Muscle of leg (tissue), 11 donors: ENCODE results near the gene SIRT7. TPM values are rescaled to one million over a fixed set of nuclear protein-coding genes. Genes with fewer than 3 reads are reported as not detected.
"Not testable (repeated sequence)": the region's sequence is repeated elsewhere in the genome, so short reads cannot be mapped to it uniquely, and the experiment has no call there.

ENCODE experiments used
- DNase-seq: peaks from one replicate; pipeline ENCODE4 v3.0.0; 2013
- H3K27ac ChIP-seq: one replicate; pipeline ENCODE4 v1.5.1; 2013; ENCODE audit warnings: mild to moderate bottlenecking, low read length, control low read depth
- H3K27me3 ChIP-seq: one replicate; pipeline ENCODE4 v1.6.1; 2013; ENCODE audit warnings: low read length; ENCODE audit not compliant: control insufficient read depth, insufficient read depth
- H3K36me3 ChIP-seq: one replicate; pipeline ENCODE4 v1.6.1; 2013; ENCODE audit warnings: low read length; ENCODE audit not compliant: control insufficient read depth, insufficient read depth
- H3K4me1 ChIP-seq: one replicate; pipeline ENCODE4 v1.6.1; 2013; ENCODE audit warnings: low read length; ENCODE audit not compliant: control insufficient read depth, insufficient read depth
- H3K4me3 ChIP-seq: one replicate; pipeline ENCODE4 v1.5.1; 2013; ENCODE audit warnings: low read length, control low read depth
- H3K9me3 ChIP-seq: replicated peaks from 2 replicates; pipeline ENCODE4 v1.6.1; 2013; ENCODE audit warnings: low read depth, low read length; ENCODE audit not compliant: control insufficient read depth
- WGBS: methylation state at CpG from one replicate; pipeline ENCODE4 v1.1.5; 2013; ENCODE audit warnings: missing lambda C conversion rate; ENCODE audit not compliant: insufficient coverage; 5-methylcytosine and 5-hydroxymethylcytosine counted together
- polyA plus RNA-seq, 8 donors: library from polyadenylated mRNA; unstranded; fragments of 120-200 nt; gene quantifications; one replicate each; pipeline versions ENCODE4 v1.2.1 to v1.2.3, GENCODE V29; 2013; ENCODE audit warnings: inconsistent platforms in 1 of 8, low replicate concordance in 1 of 8; ENCODE audit not compliant: insufficient read length in 8 of 8, insufficient read depth in 1 of 8
- total RNA-seq: library from RNA; stranded (reverse); fragments of 120-200 nt; gene quantifications from one replicate; pipeline ENCODE4 v1.2.4, GENCODE V29; 2013

The SIRT7 gene
- total and polyA plus RNA-seq, 9 donors: 6.0 to 9.7 (median 8.3) TPM

DNA sequence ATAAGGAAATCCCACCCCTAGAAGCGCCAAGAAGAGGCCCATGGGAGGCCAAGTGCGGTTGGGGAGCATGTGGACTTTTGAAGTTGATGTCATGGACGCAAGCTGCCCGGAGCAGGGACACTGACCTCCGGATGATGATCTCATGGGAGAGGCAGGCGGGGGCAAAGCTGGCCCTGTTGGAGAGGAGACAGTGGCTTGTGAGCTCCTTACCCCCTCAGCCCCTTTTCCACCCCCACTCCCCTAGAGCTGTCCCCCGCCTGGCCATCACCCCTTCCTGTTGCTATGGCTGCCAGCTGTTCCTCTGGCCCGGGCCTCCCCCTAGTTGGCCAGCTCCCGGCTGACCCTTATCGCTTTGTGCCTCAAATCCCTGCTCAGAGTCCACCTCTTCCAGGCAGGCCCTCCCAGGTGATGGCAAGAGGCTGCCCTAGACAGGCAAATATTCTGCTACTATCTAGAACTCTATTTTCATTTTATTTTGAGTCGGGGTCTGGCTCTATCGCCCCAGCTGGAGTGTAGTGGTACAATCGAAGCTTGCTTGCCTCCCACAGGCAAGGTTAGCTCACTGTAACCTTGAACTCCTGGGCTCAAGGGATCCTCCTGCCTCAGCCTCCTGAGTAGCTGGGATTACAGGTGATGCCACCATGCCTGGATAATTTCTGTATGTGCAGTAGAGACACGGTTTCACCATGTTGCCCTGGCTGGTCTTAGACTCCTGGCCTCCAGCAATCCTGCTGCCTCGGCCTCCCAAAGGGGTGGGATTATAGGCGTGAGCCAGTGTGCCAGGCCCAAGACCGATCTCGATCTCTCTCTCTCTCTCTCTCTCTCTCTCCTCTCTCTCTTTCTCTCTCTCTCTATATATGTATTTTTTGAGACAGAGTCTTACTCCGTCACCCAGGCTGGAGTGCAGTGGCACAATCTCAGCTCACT is 36.4 kb upstream of the SIRT7 start:
- 76% methylated on average over 5 of the region's 19 CpGs for WGBS
- H3K27me3 ChIP-seq: peaks cover 24% of the 10 kb centered on the region

DNA sequence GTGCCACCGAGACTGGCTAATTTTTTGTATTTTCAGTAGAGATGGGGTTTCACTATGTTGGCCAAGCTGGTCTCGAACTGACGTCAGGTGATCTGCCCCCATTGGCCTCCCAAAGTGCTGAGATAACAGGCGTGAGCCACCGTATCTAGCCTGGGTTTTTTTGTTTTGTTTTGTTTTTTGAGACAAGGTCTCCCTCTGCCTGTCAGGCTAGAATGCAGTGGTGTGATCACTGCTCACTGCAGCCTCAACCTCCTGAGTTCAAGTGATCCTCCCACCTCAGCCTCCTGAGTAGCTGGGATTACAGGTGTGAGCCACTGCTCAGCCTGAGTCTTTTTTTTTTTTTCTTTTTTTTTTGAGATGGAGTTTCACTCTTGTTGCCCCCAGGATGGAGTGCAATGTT is 35.5 kb upstream of the SIRT7 start:
- DNase-seq, H3K36me3 ChIP-seq, H3K9me3 ChIP-seq, H3K4me1 ChIP-seq, H3K27ac ChIP-seq, H3K4me3 ChIP-seq: not testable (repeated sequence)
- peaks cover 15% of the 10 kb centered on the region for H3K27me3 ChIP-seq
- WGBS: 60% methylated on average over 3 of the region's 5 CpGs

More for the DNA sequence above, 36.4 kb upstream of the SIRT7 start:
- Histone ChIP-seq H3K4me1 (peaks cover 8% of the 10 kb centered on the region), H3K27ac (no peak overlapping the region), H3K4me3 (no peak overlapping the region), H3K36me3 (no peaks in the 10 kb centered on the region), H3K9me3 (no peaks in the 10 kb centered on the region)
- no peak for DNase-seq

DNA sequence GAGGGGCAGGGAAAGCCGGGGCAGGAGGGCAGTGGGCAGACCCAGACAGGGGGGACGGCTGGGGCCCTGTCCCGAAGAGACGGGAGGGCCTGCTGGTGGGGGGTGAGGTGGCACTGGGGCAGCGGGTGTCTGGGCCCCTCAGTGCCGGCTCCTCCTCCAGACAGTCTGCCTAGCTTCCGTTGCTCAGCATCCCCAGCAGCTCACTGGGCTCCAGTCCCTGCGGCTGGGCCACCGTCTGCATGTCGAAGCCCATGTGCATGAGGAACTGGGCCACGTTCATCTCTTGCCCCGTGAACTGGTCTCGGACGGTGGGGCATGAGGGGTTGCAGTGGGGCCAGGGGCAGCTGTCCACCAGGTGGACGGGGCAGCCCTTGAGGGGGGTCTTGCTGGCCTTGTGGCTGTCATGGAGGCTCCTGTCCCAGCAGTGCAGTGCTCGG is 34.8 kb upstream of the SIRT7 start:
- 68% methylated on average over 14 of the region's 16 CpGs for WGBS
- H3K4me1 ChIP-seq: no peaks in the 10 kb centered on the region

DNA sequence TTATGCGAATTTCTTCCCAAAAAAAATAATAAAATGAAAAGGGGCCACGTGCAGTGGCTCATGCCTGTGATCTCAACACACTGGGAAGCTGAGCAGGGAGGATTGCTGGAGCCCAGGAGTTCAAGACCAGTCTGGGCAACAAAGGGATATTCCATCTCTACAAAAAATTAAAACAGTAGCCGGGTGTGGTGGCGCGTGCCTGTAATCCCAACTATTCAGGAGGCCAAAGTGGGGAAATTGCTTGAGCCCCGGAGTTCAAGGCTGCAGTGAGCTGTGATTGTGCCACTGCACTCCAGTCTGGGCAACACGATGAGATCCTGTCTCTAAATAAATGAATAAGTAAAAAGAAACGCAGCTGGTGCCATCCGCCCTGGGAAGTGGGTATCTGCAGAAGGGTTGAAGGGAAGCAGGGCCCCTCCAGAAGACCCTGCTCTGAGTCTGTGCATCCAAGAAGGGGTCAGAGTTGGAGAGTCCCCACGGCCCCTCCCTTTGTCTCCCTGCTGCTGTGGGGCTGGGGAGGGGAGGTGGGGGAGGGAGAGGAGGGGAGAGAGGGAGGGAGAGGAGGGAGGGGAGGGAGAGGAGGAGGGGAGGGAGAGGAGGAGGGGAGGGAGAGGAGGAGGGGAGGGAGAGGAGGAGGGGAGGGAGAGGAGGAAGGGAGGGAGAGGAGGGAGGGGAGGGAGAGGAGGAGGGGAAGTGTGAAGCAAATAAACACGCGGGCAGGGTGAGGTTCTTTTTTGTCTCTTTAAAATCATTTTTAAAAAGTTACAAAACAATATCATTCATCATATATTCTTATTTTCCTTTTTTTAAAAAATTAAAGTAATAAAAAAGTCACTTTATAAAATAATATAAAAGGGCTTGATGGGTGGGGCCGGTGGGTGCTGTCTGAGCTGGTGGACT is 34.1 kb upstream of the SIRT7 start:
- Histone ChIP-seq H3K4me1 (no peaks in the 10 kb centered on the region), H3K9me3 (no peaks in the 10 kb centered on the region), H3K4me3 (no peak overlapping the region), H3K27me3 (peaks cover 4% of the 10 kb centered on the region), H3K36me3 (no peaks in the 10 kb centered on the region), H3K27ac (no peak overlapping the region)
- no peak for DNase-seq
- WGBS: 77% methylated on average over 8 of the region's 13 CpGs

More for the DNA sequence above, 34.8 kb upstream of the SIRT7 start:
- no peak for DNase-seq
- Histone ChIP-seq H3K4me3 (no peak overlapping the region), H3K27me3 (peaks cover 8% of the 10 kb centered on the region), H3K9me3 (no peaks in the 10 kb centered on the region), H3K27ac (no peak overlapping the region), H3K36me3 (no peaks in the 10 kb centered on the region)

GRCh38 chr17:81950501-81950900 is 32.5 kb upstream of the SIRT7 start:
- WGBS: 91% methylated on average over 10 of the region's 15 CpGs

DNA sequence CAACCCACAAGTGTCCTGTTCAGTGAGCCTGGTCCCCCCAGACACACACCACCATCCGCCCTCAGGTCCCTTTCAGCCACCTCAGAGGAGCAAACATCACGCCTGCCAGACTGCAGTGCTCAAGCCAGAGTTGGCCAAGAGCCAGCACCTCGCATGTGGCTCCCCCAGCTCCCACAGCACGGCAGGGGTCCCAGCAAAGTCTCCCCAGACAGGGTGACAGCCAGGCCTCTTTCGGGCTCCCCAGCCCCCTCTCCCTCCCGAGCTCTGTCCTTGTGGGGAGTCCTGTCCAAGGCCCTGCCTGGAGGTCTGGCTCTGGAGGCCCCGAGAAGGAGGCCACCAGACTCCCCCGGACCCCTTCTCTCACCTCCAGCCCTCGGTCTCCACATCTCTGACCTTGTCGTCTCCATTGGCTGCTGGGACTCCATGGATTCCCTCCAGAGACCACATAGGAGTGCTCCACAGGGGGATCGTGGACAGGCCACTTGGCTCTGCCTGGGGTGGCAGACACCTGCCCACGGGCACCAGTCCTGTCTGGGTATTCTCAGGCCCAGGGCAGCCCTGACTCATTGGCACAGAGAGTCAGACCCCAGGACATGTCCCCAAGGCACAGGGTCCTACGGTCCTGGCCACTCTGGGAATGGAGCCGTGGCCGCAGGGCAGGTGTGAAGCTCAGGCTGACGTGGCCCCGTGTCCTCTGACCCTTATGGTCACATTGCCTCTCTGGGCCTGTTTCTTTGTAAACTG is 30.8 kb upstream of the SIRT7 start:
- no peaks in the 10 kb centered on the region for H3K36me3 ChIP-seq

More at GRCh38 chr17:81950501-81950900, 32.5 kb upstream of the SIRT7 start:
- no peak overlapping the region for H3K4me3 ChIP-seq
- no peak for DNase-seq
- peaks cover 2% of the 10 kb centered on the region for H3K27me3 ChIP-seq
- H3K4me1 ChIP-seq: no peaks in the 10 kb centered on the region
- H3K36me3 ChIP-seq: no peaks in the 10 kb centered on the region
- no peak overlapping the region for H3K27ac ChIP-seq
- no peaks in the 10 kb centered on the region for H3K9me3 ChIP-seq

GRCh38 chr17:81947189-81947588 is 29.2 kb upstream of the SIRT7 start, which contains the start of gene MYADML2:
MYADML2 (minus strand) TSS chr17:81947233; CDS start chr17:81941741, 5,492 bp downstream.
- no peak within 1 kb of the TSS for H3K27ac ChIP-seq
- no peaks in the 10 kb centered on the region for H3K36me3 ChIP-seq
- DNase-seq: no peak
- no peaks in the 10 kb centered on the region for H3K9me3 ChIP-seq
- H3K27me3 ChIP-seq: peaks cover 10% of the 10 kb centered on the region
- WGBS: 90% methylated on average over 6 of the region's 13 CpGs
- H3K4me1 ChIP-seq: peaks cover 4% of the 10 kb centered on the region
- H3K4me3 ChIP-seq: no peak within 1 kb of the TSS

More for the DNA sequence above, 30.8 kb upstream of the SIRT7 start:
- Histone ChIP-seq H3K27me3 (peaks cover 9% of the 10 kb centered on the region), H3K4me3 (no peak overlapping the region), H3K27ac (no peak overlapping the region), H3K9me3 (no peaks in the 10 kb centered on the region), H3K4me1 (no peaks in the 10 kb centered on the region)
- 69% methylated on average over 12 of the region's 17 CpGs for WGBS
- no peak for DNase-seq

DNA sequence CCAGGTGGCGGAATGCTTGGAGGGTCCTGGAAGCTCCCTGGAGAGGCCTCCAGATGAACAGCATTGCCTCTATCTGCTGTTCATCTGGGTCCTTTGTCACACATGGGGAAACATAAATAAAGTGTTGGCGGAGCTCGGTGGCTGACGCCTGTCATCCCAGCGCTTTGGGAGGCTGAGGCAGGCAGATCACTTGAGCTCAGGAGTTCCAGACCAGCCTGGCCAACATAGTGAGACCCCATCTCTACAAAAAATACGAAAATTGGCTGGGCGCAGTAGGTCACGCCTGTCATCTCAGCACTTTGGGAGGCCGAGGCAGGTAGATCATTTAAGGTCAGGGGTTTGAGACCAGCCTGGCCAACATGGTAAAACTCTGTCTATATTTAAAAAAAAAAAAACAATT is 26.9 kb upstream of the SIRT7 start:
- Histone ChIP-seq H3K36me3 (no peaks in the 10 kb centered on the region), H3K4me1 (peaks cover 27% of the 10 kb centered on the region), H3K27ac (no peak overlapping the region), H3K4me3 (no peak overlapping the region), H3K27me3 (peaks cover 13% of the 10 kb centered on the region), H3K9me3 (no peaks in the 10 kb centered on the region)
- 84% methylated on average over 6 of the region's 9 CpGs for WGBS
- DNase-seq: no peak

- H3K4me3 ChIP-seq: peak overlapping the region; percentile 13
- no peak for DNase-seq
- peak overlapping the region; percentile 89 for H3K27ac ChIP-seq
- no peaks in the 10 kb centered on the region for H3K9me3 ChIP-seq
- H3K36me3 ChIP-seq: no peaks in the 10 kb centered on the region
- 30% methylated on average over 7 of the region's 12 CpGs for WGBS
- peaks cover 13% of the 10 kb centered on the region for H3K27me3 ChIP-seq
- H3K4me1 ChIP-seq: peaks cover 48% of the 10 kb centered on the region
Measured at GRCh38 chr17:81942167-81942553, 24.2 kb upstream of the SIRT7 start.
